NCI-H1436 (cell line): ENCODE results near the gene DNAJB11.
"Not testable (repeated sequence)": the region's sequence is repeated elsewhere in the genome, so short reads cannot be mapped to it uniquely, and the experiment has no call there.

Source experiments
- DNase-seq: peaks from one replicate; lab custom pipeline; 2025; lab: John Stamatoyannopoulos, UW

DNAJB11 gene

DNA sequence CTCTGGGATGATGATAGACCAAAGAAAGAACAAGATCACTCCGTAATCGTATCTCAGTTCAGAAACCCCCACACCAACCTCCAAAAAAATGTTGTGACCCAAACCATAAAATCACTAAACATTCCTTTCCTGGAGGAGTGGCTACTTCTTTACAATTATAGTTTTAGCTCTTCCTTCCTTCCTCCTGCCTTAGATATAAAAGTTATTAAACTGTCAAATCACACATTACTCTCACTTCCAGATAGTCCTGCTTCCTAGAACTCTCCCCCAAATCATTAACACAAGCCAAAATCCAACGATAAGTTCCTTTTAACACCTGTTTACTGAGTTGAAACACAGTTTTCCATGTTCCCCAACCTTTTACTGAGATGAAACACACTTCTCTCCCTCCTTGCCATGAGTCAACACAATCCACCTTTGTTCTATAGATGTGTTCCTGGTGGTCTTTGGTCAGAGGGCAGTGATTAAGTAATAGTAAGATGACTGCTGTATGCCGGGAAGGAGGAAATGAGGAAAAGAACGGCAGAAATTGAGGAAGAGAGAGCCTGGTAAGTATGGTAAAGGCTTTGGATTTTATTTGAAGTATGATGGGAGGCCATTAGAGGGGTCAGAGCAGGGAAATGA is 18.0 kb upstream of the DNAJB11 start:
- DNase-seq = no peak

DNA sequence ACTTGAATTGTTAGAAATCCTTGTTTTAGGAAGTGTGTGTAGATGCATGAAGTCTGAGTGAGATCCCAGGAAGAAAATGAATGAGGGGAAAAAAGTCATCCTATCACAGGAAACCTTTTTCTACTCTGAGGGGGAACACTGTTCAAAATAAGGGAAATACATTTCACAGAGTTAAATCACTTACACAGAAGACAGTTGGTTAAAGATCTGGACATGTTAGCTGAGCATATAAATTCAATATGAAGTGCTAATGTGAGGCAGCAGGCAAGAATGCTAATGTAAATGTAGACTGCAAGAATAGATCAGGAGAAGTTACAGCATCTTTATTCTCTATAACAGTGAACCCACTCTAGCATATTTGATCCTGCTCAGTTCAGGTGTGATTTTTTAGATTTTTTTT is 5.9 kb upstream of the DNAJB11 start:
- no peak for DNase-seq

DNA sequence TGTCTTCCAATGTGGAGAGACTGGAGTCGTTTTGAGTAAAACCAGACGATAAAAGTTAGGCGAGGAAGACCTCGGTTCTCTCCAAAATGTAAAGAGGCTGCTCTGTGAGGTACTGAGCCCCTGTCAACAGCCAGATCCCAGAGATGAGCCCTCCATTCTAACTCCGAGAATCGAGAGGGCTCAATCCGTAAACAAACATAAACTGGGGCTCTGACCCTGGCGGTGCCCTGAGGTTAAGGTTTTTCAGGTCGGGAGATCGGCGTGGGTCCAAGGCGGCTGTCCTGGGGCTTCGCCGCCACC is 3.8 kb upstream of the DNAJB11 start:
- no peak for DNase-seq

DNA sequence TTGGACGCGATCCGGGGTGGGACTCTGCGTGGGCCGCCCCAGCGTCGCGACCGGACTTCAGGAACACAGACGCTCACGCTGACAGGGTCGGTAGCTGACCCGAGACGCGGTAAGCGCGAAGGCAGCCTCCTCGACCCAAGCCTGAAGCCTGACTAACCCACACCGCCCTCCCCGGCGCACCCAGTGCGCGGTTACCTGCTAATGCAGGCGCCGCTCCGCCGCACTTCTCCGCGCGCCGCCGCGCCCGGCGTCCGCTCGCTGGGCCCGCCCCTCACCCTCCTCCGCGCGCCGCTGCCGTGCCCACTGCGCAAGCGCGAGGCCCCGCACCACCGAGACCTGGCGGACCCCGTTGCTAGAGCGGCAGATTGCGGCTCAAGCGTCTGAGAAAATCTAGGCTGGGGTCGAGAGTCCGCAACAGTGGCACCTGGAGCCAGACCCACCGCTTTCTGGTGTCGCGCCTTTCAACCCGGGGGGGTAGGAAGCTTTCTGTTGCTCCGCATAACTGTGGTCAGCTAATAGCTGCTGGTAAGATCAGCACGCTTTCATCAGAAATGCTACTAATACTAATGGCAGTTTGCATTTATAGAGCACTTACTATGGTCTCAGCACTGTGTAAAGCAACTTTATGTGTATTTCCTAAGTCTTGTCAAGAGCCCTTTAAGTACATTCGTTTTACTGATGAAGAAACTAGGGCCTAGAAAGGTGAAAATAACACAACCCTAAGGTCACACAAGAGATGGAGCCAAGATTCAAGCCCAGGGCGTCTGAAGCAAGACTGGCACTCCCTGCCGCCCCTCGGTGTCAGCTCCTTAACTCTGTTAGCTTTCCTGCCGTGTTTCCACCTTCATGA is 3.2 kb upstream of the DNAJB11 start, which contains the start of gene TBCCD1:
Gene TBCCD1 (minus strand): TSS at position 268 of the 850 bp plus-strand sequence. CDS start 3,010 bp downstream, outside the sequence.
- DNase-seq = peak; percentile 89

DNA sequence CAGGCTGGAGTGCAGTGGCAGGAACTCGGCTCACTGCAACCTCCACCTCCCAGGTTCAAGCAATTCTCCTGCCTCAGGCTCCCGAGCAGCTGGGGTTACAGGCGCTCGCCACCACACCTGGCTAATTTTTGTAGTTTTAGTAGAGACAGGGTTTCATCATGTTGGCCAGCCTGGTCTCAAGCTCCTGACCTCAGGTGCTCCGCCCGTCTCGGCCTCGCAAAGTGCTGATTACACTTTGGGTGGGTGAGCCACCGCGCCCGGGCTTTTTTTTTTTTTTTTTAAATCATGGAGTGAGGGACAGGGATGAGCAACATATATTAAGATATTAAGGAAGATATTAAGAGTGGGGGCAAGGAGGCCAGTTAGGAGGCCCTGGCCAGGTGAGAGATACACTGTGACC is 1.2 kb upstream of the DNAJB11 start:
- not testable (repeated sequence) for DNase-seq

DNA sequence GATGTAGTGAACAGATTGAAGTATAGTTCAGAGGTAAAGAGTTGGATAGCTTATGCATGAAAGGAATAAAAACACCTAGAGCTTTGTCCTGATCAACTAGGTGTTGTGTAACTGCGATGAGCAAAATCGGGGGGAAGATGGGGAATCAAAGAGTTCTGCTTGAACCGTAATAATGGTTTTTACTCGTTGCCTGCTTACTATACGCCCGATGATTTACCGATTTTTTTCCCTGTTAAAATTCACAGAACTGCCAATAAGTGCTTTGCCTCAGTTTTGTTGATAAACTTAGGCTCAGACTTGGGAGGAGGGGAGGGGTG is 783 bp upstream of the DNAJB11 start:
- no peak for DNase-seq

DNA sequence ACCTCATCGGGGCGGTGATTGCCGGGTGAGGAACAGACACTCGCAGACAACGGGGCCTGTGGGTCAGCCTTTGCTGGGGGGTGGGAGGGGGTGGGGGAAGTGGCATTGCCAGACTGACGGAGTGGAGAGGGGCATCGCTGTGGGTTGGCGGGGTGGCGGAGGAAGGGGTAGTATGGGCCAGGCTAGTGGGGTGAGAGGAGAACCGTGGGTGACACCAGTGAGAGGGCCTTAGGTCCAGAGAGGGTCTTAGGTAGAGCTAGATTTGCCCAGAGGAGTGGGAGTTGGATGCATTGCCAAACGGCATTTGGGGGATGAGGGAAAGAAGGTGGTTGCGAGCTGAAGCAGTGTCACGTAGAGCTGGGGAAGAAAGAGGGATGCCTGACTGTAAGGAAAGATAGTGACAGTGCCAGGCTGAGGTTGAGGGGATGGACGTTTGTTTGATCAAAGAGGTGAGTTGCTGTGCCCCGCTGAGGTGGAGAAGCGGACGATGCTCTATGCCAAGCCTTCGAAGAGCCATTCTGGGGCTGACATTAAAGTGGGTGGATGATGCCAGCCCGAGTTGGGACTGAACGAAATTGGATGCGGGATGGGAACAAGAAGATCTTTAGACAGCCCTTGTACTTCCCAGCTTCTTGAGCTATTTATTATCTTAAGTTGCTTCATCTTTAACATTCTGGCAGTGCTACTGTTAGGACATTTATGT is 572 bp downstream of the DNAJB11 start:
- DNase-seq = no peak

DNA sequence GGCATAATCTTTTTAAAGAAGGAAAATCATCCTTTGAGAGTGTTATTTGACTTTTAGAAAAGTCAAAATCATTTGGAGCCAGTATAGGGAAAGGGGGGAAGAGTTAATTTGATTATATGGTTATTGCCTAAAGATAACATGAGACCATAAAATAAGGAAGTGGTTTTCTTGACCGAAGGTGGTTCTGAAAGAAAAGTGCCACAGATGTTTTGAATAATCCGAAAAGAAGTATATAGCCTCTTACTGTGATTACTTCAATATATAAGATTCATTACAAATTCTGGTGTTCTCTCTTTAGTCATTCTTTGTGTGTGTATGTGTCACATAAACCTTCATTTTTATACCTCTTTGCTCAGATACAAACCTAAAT is 1.1 kb downstream of the DNAJB11 start:
- no peak for DNase-seq

DNA sequence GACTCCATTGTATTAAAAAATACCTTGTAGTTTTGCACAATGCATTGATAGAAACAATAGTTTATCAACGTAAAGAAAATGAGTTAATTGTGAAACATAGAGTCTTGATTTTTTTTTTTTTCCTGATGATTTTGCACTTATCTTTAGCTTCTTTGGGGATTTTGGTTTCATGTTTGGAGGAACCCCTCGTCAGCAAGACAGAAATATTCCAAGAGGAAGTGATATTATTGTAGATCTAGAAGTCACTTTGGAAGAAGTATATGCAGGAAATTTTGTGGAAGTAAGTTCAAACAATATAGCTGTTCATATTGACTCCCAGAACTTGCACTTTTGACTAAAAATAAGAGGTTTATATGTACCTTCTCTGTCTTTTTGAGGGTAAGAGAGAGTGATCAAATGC is 7.0 kb downstream of the DNAJB11 start:
- DNase-seq = no peak

DNA sequence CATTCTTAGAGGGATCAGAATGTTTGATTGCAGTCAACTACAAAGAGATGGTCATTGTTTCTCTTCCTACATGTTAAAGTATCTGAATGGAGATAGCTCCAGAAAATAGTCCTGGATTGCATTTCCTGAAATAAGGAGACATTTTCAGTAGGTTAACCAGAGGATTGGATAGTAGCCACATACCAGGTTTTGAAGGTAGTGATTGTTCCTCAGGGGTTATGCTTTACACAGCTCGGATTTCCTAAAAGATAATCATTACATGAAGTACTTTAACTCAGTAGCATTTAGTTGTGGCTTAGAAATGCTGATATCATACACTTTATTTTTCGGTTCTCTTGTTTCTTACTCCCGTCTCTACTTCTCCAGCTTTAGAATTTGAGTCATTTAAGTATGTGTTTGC is 10.3 kb downstream of the DNAJB11 start:
- no peak for DNase-seq

DNA sequence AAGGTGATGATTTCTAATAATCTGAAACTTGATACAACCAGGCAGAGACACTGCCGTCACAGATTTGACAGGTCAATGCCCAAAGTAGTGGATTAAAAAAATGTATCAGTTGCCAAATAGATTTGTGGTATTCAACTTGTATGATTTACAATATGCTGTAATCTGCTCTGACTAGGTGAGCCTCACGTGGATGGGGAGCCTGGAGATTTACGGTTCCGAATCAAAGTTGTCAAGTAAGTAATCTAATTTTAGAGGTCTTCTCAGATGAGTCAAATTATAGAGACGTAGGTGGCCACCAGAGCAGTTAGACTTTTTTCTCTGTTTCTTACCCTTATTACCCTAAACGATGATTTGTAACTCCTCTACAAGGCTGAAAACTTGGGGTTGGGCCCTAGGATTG is 12.0 kb downstream of the DNAJB11 start:
- DNase-seq = no peak

DNA sequence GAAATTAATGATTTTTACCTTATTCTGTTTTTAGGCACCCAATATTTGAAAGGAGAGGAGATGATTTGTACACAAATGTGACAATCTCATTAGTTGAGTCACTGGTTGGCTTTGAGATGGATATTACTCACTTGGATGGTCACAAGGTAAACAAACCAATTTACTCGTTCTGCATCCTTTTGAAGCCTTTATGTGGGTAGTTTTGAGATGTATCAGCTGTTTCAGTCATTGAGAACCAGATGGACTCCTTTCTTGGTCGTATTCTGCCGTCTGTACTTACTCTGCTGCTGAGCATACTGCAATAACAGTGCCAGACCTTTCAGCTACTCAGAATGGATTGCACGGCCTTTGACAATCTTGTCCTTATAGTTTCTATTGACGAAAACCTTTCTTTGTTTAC is 13.3 kb downstream of the DNAJB11 start:
- DNase-seq = no peak

DNA sequence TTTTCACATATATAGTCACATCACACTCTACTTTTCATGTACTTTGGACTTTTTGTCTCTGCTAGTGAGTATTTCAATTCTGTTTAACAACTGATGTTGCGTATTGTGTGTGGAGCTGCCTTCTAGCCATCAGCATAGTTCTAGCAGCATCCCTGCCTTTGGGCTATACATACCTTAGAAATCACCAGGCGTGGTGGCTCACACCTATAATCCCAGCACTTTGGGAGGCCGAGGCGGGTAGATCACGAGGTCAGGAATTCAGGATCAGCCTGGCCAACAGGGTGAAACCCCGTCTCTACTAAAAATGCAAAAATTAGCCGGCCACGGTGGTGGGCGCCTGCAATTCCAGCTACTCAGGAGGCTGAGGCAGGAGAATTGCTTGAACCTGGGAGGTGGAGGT is 15.7 kb downstream of the DNAJB11 start:
- not testable (repeated sequence) for DNase-seq

DNA sequence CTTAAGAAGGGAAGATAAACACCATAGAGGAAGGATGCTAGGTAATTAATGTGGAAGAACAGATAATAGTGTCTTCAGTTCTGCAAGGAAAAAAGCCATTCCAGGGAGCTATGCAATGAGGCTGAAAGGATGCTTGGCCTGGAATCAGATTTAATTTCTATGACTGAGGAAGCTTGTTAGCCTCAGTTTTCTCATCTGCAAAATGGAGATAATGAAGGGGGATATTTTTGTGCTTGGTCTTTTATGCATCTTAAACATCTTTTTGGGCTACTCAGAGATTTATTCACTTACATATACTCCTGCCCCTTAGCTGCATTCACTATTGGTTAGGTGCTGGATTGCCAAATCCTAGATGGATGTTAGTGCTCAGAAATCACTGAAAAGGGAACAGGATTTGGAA is 16.7 kb downstream of the DNAJB11 start:
- no peak for DNase-seq

DNA sequence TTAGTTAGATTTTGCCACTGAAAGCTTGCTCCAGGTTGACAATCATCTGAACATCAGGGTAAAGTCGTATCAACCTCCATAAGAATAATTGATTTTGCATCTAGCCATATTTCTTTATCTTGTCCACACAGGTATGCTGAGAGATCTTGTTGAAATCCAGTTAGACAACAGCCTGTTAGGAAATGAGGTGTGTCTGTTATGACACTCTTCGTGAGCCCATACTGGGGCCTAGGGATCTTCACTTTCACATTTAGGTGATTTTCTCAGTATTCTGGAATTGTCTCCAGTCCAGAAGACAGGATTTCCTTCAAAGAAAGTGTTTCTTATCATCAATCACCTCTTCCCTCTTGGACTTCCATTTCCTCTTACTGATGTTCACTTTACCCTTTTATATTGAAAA is 18.1 kb downstream of the DNAJB11 start:
- no peak for DNase-seq

DNA sequence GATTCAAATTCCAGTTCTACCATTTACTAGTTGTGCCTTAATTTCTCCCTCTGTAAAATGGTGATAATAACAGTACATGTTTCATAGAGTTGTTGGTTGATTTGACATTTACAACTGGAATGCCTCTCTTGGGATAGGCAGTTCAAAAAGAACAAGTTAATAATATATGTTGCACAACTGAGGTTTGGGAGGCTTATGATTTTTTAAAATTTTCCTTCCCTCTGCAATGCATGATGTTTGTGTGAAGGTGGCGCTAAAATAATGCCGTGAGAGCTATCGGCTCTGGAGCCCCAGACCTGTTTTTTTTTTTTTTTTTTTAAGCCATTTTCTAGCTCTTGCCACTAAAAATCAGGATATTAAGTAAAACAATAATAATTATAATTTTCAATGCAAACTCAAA is 18.6 kb downstream of the DNAJB11 start:
- DNase-seq = no peak

DNA sequence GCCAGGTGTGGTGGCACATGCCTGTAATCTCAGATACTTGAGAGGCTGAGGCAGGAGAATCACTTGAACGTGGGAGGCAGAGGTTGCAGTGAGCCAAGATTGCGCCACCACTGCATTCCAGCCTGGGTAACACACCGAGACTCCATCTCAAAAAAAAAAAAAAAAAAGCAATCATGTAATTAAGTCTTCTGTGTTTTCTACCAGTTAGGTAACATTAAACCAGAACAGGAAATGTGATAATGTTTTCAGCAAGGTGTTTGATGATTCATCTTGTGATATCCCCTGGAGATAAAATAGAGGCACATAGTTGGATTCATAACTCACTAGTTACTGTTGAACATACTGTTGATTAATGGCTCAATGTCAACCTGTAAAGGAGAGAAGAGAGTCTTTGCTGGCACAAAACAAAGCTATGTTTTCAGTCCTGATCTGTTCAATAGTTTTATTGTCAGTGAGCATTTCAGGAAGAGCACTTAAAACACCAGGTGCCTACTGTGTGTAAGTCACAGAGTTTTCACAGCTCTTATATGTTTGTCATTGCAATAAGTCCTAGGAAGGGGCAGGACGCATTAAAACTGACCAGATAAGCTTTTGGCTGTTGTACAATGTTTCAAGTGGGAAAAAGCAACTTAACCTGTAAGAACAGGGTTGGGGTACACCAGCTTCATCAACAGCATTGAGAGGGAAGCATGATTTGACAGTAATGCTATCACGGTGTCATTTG is 19.5 kb downstream of the DNAJB11 start:
- peak; percentile 42 for DNase-seq

DNA sequence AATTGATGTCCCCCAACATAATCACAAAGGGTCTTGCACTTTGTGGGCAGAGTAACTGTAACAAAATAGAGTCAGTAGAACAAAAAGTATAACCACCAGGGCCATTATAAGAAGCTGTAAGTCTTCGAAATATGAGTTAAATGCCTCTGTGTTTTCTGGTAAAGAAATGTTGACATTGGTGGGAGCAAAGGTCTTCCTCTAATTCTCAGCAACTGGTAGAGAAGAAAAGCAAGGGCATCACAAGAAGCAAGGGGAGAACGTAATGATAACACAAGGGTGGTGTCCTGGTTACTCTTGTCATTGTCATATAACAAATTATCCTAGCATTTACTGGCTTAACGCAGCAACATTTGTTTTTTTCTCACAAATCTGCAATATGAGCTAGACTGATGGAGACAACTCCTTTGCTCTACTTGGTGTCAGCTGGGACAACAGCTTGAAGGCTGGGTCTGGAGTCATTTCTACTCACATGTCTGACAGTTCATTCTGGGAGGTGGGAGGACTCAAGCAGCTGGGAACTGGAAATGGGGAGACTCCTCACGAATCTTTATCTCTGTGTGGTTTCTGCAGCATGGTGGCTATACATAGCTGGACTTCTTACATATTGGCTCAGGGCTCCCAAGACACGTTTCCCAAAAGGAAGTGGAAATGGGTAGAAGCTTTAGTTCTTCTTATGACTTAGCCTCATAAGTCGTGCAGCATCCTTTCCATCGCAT is 20.2 kb downstream of the DNAJB11 start:
- DNase-seq = no peak

DNA sequence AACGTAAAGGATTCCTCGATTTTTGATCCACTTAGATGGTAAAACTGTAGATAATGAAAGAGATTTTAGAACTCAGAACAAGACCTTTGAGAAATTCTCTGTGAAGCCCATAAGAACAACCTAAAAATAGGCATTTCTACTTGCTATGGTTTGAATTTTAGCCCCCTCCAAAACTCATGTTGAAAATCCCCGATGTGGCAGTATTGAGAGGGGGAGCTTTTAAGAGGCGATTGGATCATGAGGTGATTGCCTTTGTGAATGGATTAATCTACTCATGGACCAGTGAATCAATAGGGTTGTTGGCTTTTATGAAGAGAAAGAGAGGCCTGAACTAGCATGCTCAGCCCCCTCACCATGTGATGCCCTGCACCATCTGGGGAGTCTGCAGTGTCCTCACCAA is 22.2 kb downstream of the DNAJB11 start:
- DNase-seq = no peak

DNA sequence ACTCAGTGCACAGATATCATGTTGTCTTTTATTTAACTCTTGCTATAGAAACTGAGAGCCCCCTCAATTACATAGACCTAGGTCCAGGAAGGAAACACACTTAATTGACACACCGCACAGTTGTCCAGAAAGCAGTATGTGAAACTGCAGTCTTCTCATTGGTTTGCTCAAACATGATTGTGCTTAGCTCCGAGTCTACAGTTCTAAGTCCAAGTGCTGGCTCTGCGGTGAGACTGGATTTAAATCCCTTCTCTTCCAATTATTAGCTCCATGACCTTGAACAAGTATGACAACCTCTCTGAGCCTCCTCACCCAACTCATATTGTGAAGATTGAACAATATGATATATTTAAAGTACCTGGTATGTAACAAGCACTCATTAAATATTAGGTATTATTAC is 23.3 kb downstream of the DNAJB11 start:
- DNase-seq = no peak

DNA sequence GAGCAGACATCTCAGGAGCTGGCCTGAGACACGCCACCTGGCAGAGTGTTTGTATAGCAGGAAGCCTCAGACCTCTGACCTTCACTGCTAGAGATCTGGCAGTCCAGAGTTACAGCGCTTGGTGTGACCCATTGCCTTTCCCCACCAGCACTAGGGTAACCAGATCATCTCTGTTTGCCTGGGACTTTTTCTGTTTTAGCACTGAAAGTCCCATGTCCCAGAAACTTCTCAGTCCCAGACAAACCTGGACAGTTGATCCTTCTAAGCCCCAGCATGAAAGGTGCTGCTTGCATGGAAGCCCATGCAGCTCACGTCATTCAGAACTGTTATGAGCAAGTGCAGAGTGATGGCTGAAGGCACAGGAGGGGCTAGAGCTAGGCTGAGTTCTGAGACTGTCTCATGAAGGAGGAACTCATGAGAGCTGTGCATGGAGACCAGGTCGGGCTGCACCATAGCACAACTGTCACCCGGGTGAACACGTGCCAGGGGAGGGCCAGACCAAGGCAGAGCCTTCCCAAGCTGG is 24.1 kb downstream of the DNAJB11 start:
- no peak for DNase-seq
